ENCODE data around the gene MSRB3.
"Not testable (repeated sequence)": the region's sequence is repeated elsewhere in the genome, so short reads cannot be mapped to it uniquely, and the experiment has no call there.

- TF ChIP-seq CTCF, POLR2A, EP300 (IDR thresholded peaks at IDR 0.05): not testable (repeated sequence)
Measured at GRCh38 chr12:65285532-65285931, 7.0 kb downstream of the MSRB3 start.

Measured in ovary (tissue), 3 donors.